Midbrain (tissue), 1 donor: Measurements from ENCODE around the gene CT45A7.
"Not testable (repeated sequence)": the region's sequence is repeated elsewhere in the genome, so short reads cannot be mapped to it uniquely, and the experiment has no call there.

Experiments
- DNase-seq: peaks from one replicate; lab custom pipeline; 2025; lab: John Stamatoyannopoulos, UW

Gene CT45A7

GRCh38 chrX:135837180-135837579 lies at the start of gene CT45A7:
Gene CT45A7, minus strand, starts transcription at chrX:135837280. Its CDS starts 3,747 bp downstream, at chrX:135833533.
- DNase-seq: not testable (repeated sequence)

GRCh38 chrX:135882741-135883140 lies 45.7 kb upstream of the CT45A7 start:
- DNase-seq: not testable (repeated sequence)

GRCh38 chrX:135871712-135872111 lies 34.6 kb upstream of the CT45A7 start, which contains the start of gene CT45A9:
Gene CT45A9, minus strand, starts transcription at chrX:135871812. Its CDS starts 3,751 bp downstream, at chrX:135868061.
- DNase-seq: not testable (repeated sequence)

- not testable (repeated sequence) for DNase-seq
Measured at GRCh38 chrX:135854438-135854837, 17.4 kb upstream of the CT45A7 start, which contains the start of gene CT45A8. Gene CT45A8, minus strand, starts transcription at chrX:135854538. Its CDS starts 3,755 bp downstream, at chrX:135850783.

GRCh38 chrX:135819912-135820311 lies 17.2 kb downstream of the CT45A7 start, which contains the start of gene CT45A2:
Gene CT45A2, minus strand, starts transcription at chrX:135820012. Its CDS starts 3,747 bp downstream, at chrX:135816265.
- not testable (repeated sequence) for DNase-seq

GRCh38 chrX:135802687-135803086 lies 34.4 kb downstream of the CT45A7 start, which contains the start of gene CT45A6:
Gene CT45A6, minus strand, starts transcription at chrX:135802787. Its CDS starts 3,794 bp downstream, at chrX:135798993.
- DNase-seq: not testable (repeated sequence)

- DNase-seq: not testable (repeated sequence)
Measured at GRCh38 chrX:135785403-135785802, 51.7 kb downstream of the CT45A7 start, which contains the start of gene CT45A5. Gene CT45A5, minus strand, starts transcription at chrX:135785503. Its CDS starts 3,774 bp downstream, at chrX:135781729.
